H9 (cell line): ENCODE measurements around the gene TRAPPC2L. TPM values are rescaled to one million over a fixed set of nuclear protein-coding genes. Genes with fewer than 3 reads are reported as not detected.

Experiments used
- DNase-seq: peaks from one replicate; pipeline ENCODE4 v3.0.0-alpha.2; 2017
- H2AFZ ChIP-seq: one replicate; pipeline ENCODE4 v1.6.1; 2013; ENCODE audit warnings: mild to moderate bottlenecking, low read length, control low read depth, moderate library complexity
- H2AK5ac ChIP-seq: 2 replicates; pipeline ENCODE4 v1.6.1; 2013; ENCODE audit warnings: low read length, control low read depth, mixed read lengths; ENCODE audit not compliant: insufficient read length
- H2BK120ac ChIP-seq: one replicate; pipeline ENCODE4 v1.6.1; 2013; ENCODE audit warnings: low read depth, mild to moderate bottlenecking, low read length, control low read depth, inconsistent platforms; ENCODE audit not compliant: poor library complexity, severe bottlenecking
- H2BK12ac ChIP-seq: 2 replicates; pipeline ENCODE4 v1.6.1; 2013; ENCODE audit warnings: low read length, control low read depth, mixed read lengths, low read depth; ENCODE audit not compliant: insufficient read length
- H2BK15ac ChIP-seq: 2 replicates; pipeline ENCODE4 v1.6.1; 2013; ENCODE audit warnings: low read depth, low read length, control low read depth
- H2BK20ac ChIP-seq: one replicate; pipeline ENCODE4 v1.6.1; 2013; ENCODE audit warnings: low read depth, mild to moderate bottlenecking, low read length, control low read depth, inconsistent platforms; ENCODE audit not compliant: poor library complexity, severe bottlenecking
- H2BK5ac ChIP-seq: 2 replicates; pipeline ENCODE4 v1.6.1; 2013; ENCODE audit warnings: low read length, control low read depth, mixed read lengths; ENCODE audit not compliant: insufficient read length
- H3K14ac ChIP-seq: 2 replicates; pipeline ENCODE4 v1.6.1; 2013; ENCODE audit warnings: low read length, control low read depth; ENCODE audit not compliant: insufficient read depth
- H3K18ac ChIP-seq: 2 replicates; pipeline ENCODE4 v1.6.1; 2013; ENCODE audit warnings: low read depth, mild to moderate bottlenecking, mixed read lengths, low read length, control low read depth; ENCODE audit not compliant: insufficient read length
- H3K23ac ChIP-seq: 2 replicates; pipeline ENCODE4 v1.6.1; 2013; ENCODE audit warnings: low read length, control low read depth, mixed read lengths, low read depth; ENCODE audit not compliant: insufficient read length
- H3K23me2 ChIP-seq: 2 replicates; pipeline ENCODE4 v1.6.1; 2013; ENCODE audit warnings: low read depth, mild to moderate bottlenecking, mixed read lengths, low read length, control low read depth; ENCODE audit not compliant: insufficient read length, poor library complexity, severe bottlenecking
- H3K27ac ChIP-seq: 2 replicates; pipeline ENCODE4 v1.5.1; 2013; ENCODE audit warnings: low read length, control low read depth, mixed read lengths, low read depth; ENCODE audit not compliant: insufficient read length
- H3K27me3 ChIP-seq: 2 replicates; pipeline ENCODE4 v1.6.1; 2013; ENCODE audit warnings: low read length, control low read depth, inconsistent platforms; ENCODE audit not compliant: insufficient read depth
- H3K4ac ChIP-seq: 2 replicates; pipeline ENCODE4 v1.6.1; 2013; ENCODE audit warnings: low read depth, mild to moderate bottlenecking, control low read depth, inconsistent platforms, low read length, moderate library complexity
- H3K4me1 ChIP-seq: 2 replicates; pipeline ENCODE4 v1.6.1; 2013; ENCODE audit warnings: low read length, control low read depth, inconsistent platforms; ENCODE audit not compliant: insufficient read depth
- H3K4me2 ChIP-seq: 2 replicates; pipeline ENCODE4 v1.6.1; 2013; ENCODE audit warnings: low read length, control low read depth, mixed read lengths; ENCODE audit not compliant: insufficient read length, insufficient read depth
- H3K56ac ChIP-seq: 2 replicates; pipeline ENCODE4 v1.6.1; 2013; ENCODE audit warnings: low read depth, mild to moderate bottlenecking, mixed read lengths, low read length, control low read depth; ENCODE audit not compliant: insufficient read length
- H3K79me1 ChIP-seq: 2 replicates; pipeline ENCODE4 v1.6.1; 2013; ENCODE audit warnings: low read depth, mild to moderate bottlenecking, moderate library complexity, low read length, control low read depth, inconsistent platforms; ENCODE audit not compliant: insufficient read depth, poor library complexity, severe bottlenecking
- H3K79me2 ChIP-seq: 2 replicates; pipeline ENCODE4 v1.6.1; 2013; ENCODE audit warnings: low read length, control low read depth, inconsistent platforms; ENCODE audit not compliant: insufficient read depth
- H3K9ac ChIP-seq: 2 replicates; pipeline ENCODE4 v1.6.1; 2013; ENCODE audit warnings: low read length, control low read depth, mixed read lengths; ENCODE audit not compliant: insufficient read length; ENCODE audit errors: extremely low read depth
- H3K9me3 ChIP-seq: one replicate; pipeline ENCODE4 v1.6.1; 2013; ENCODE audit warnings: low read depth, low read length, inconsistent platforms; ENCODE audit not compliant: control insufficient read depth
- H3T11ph ChIP-seq: one replicate; pipeline ENCODE4 v1.6.1; 2013; ENCODE audit warnings: mild to moderate bottlenecking, low read length, control low read depth, inconsistent platforms
- H4K20me1 ChIP-seq: one replicate; pipeline ENCODE4 v1.6.1; 2013; ENCODE audit not compliant: control insufficient read depth, insufficient read length, insufficient read depth
- H4K5ac ChIP-seq: 2 replicates; pipeline ENCODE4 v1.6.1; 2013; ENCODE audit warnings: low read depth, mild to moderate bottlenecking, mixed read lengths, low read length, control low read depth; ENCODE audit not compliant: insufficient read length
- H4K8ac ChIP-seq: replicated peaks from 2 replicates; pipeline ENCODE4 v1.6.1; 2013; ENCODE audit warnings: low read length, control low read depth, mixed read lengths, low read depth; ENCODE audit not compliant: insufficient read length
- H4K91ac ChIP-seq: 2 replicates; pipeline ENCODE4 v1.6.1; 2013; ENCODE audit warnings: low read depth, mild to moderate bottlenecking, moderate library complexity, mixed read lengths, low read length, control low read depth; ENCODE audit not compliant: insufficient read length
- H3K27ac Mint-ChIP-seq, 3 experiments: 2 replicates in 2 of 3; 3 replicates in 1 of 3; pipeline ENCODE4 v1.8.0; 2020 to 2021; ENCODE audit warnings: mixed read lengths in 3 of 3, mild to moderate bottlenecking in 1 of 3, moderate library complexity in 1 of 3
- H3K27me3 Mint-ChIP-seq: 2 replicates; pipeline ENCODE4 v1.8.0; 2021; ENCODE audit warnings: low read depth, mild to moderate bottlenecking, moderate library complexity, mixed read lengths
- H3K36me3 Mint-ChIP-seq, 3 experiments: 2 replicates in 2 of 3; 3 replicates in 1 of 3; pipeline ENCODE4 v1.8.0; 2020 to 2021; ENCODE audit warnings: low read depth in 3 of 3, mixed read lengths in 3 of 3; ENCODE audit not compliant: insufficient read depth in 1 of 3
- H3K4me1 Mint-ChIP-seq, 2 experiments: 2 replicates each; pipeline ENCODE4 v1.8.0; 2020; ENCODE audit warnings: mixed read lengths in 2 of 2
- H3K4me3 Mint-ChIP-seq, 2 experiments: 2 replicates in 1 of 2; 3 replicates in 1 of 2; pipeline ENCODE4 v1.8.0; 2020 to 2021; ENCODE audit warnings: mild to moderate bottlenecking in 2 of 2, mixed read lengths in 2 of 2, moderate library complexity in 1 of 2
- H3K9me3 Mint-ChIP-seq, 2 experiments: 2 replicates in 1 of 2; 3 replicates in 1 of 2; pipeline ENCODE4 v1.8.0; 2020; ENCODE audit warnings: mild to moderate bottlenecking in 2 of 2, mixed read lengths in 2 of 2, moderate library complexity in 1 of 2
- WGBS: extraction: QIAGEN DNeasy Blood & Tissue Kit; methylation state at CpG from one replicate; pipeline ENCODE4 v1.1.7; 2013; ENCODE audit warnings: missing lambda C conversion rate, low lambda C conversion rate, mixed read lengths; ENCODE audit not compliant: insufficient read length; ENCODE audit errors: extremely low coverage; 5-methylcytosine and 5-hydroxymethylcytosine counted together
- total RNA-seq: library from RNA; stranded (reverse); gene quantifications from 2 replicates; pipeline ENCODE4 v1.2.1, GENCODE V29; 2021
- TF ChIP-seq, protein P1 (sequence below): fragments of 200-600 bp; sonication (generic); conservative IDR thresholded peaks from 3 replicates; pipeline ENCODE4 v1.8.0; 2021; ENCODE audit warnings: antibody characterized with exemption, mild to moderate bottlenecking

TRAPPC2L gene
- total RNA-seq, 1 experiment from 2014 or later = 90.3 TPM

- no peaks in the 10 kb centered on the region for H3K36me3 Mint-ChIP-seq
- H4K5ac ChIP-seq = no peak overlapping the region
- no peak overlapping the region for H2BK12ac ChIP-seq
- no peaks in the 10 kb centered on the region for H3K27me3 Mint-ChIP-seq
- no peak overlapping the region for H3K27ac ChIP-seq
- no peaks in the 10 kb centered on the region for H3K27me3 ChIP-seq
- no peak overlapping the region for H3K4me2 ChIP-seq
- H3K9me3 Mint-ChIP-seq = no peaks in the 10 kb centered on the region
- H2AFZ ChIP-seq = no peak overlapping the region
- DNase-seq = no peak
- H2BK120ac ChIP-seq = no peak overlapping the region
- H3K4me1 Mint-ChIP-seq = peaks cover 0 to 11% of the 10 kb centered on the region in 2 experiments; a peak in 1 of 4 replicates
- no peak overlapping the region for H2BK20ac ChIP-seq
- H3K4ac ChIP-seq = no peak overlapping the region
- H3K18ac ChIP-seq = no peak overlapping the region
- H4K8ac ChIP-seq = no peak overlapping the region
- H3K9me3 ChIP-seq = no peaks in the 10 kb centered on the region
- H2BK15ac ChIP-seq = no peak overlapping the region
- no peaks in the 10 kb centered on the region for H3K79me2 ChIP-seq
- no peak overlapping the region for H3K23ac ChIP-seq
- H3K56ac ChIP-seq = no peak overlapping the region
- no peak overlapping the region for H2AK5ac ChIP-seq
- no CpG with 5 or more reads among the region's 20 CpGs for WGBS
- no peak overlapping the region for H2BK5ac ChIP-seq
- TF ChIP-seq, protein P1, sequence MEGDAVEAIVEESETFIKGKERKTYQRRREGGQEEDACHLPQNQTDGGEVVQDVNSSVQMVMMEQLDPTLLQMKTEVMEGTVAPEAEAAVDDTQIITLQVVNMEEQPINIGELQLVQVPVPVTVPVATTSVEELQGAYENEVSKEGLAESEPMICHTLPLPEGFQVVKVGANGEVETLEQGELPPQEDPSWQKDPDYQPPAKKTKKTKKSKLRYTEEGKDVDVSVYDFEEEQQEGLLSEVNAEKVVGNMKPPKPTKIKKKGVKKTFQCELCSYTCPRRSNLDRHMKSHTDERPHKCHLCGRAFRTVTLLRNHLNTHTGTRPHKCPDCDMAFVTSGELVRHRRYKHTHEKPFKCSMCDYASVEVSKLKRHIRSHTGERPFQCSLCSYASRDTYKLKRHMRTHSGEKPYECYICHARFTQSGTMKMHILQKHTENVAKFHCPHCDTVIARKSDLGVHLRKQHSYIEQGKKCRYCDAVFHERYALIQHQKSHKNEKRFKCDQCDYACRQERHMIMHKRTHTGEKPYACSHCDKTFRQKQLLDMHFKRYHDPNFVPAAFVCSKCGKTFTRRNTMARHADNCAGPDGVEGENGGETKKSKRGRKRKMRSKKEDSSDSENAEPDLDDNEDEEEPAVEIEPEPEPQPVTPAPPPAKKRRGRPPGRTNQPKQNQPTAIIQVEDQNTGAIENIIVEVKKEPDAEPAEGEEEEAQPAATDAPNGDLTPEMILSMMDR = no peak
- H3K14ac ChIP-seq = no peak overlapping the region
- H3K4me1 ChIP-seq = no peaks in the 10 kb centered on the region
- H3K9ac ChIP-seq = no peak overlapping the region
- H3T11ph ChIP-seq = no peak overlapping the region
- no peak overlapping the region for H3K27ac Mint-ChIP-seq
- no peak overlapping the region for H4K91ac ChIP-seq
- no peaks in the 10 kb centered on the region for H4K20me1 ChIP-seq
- no peaks in the 10 kb centered on the region for H3K79me1 ChIP-seq
- no peak overlapping the region for H3K4me3 Mint-ChIP-seq
- no peaks in the 10 kb centered on the region for H3K23me2 ChIP-seq
Measured at GRCh38 chr16:88877564-88878289, 20.8 kb downstream of the TRAPPC2L start.
